Tibial nerve (tissue), 3 donors: ENCODE results near the gene OXLD1.

ENCODE experiments used
- POLR2A ChIP-seq, 2 donors: fragments of 450-650 bp; IDR thresholded peaks; one replicate each; pipeline ENCODE4 v1.6.1; 2017; ENCODE audit warnings: antibody characterized with exemption in 2 of 2, mild to moderate bottlenecking in 2 of 2, moderate library complexity in 2 of 2
- TF ChIP-seq, protein P1 (sequence below), 5 experiments: fragments of 200-600 bp in 3 of 5; fragments of 450-650 bp in 2 of 5; sonication (generic) in 3 of 5; IDR thresholded peaks; one replicate each; pipeline ENCODE4 v1.5.1; 2016 to 2019; ENCODE audit warnings: antibody characterized with exemption in 5 of 5, mild to moderate bottlenecking in 3 of 5, moderate library complexity in 2 of 5

DNA sequence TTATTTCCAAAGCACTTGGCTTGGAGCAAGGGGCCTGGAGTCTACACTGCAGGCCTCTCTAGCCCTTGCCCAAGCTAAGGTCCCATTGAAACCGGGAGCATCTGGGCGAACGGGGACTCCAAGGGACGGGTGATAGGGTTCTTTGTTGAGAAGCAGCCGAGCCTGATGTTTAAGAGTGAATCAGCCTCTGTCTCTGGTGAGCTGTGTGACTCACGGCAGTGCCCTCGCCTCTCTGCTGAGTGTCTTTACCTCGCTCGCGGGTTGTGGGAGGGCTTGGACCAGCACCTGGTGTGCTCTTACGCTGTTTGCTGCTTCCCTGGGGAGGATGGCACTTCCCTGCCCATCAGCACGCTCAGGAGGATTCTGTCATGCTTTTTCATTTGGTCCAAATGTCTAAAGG is 18.7 kb upstream of the OXLD1 start:
- TF ChIP-seq, protein P1, sequence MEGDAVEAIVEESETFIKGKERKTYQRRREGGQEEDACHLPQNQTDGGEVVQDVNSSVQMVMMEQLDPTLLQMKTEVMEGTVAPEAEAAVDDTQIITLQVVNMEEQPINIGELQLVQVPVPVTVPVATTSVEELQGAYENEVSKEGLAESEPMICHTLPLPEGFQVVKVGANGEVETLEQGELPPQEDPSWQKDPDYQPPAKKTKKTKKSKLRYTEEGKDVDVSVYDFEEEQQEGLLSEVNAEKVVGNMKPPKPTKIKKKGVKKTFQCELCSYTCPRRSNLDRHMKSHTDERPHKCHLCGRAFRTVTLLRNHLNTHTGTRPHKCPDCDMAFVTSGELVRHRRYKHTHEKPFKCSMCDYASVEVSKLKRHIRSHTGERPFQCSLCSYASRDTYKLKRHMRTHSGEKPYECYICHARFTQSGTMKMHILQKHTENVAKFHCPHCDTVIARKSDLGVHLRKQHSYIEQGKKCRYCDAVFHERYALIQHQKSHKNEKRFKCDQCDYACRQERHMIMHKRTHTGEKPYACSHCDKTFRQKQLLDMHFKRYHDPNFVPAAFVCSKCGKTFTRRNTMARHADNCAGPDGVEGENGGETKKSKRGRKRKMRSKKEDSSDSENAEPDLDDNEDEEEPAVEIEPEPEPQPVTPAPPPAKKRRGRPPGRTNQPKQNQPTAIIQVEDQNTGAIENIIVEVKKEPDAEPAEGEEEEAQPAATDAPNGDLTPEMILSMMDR (IDR thresholded peaks at IDR 0.05), result no peak
- no peak for TF ChIP-seq POLR2A (IDR thresholded peaks at IDR 0.05)
